ENCODE data around the gene YTHDC2. TPM values are rescaled to one million over a fixed set of nuclear protein-coding genes. Genes with fewer than 3 reads are reported as not detected.

Gene YTHDC2
- total RNA-seq, 2 donors from 2014 or later, result 25.6 to 27.4 TPM

DNA sequence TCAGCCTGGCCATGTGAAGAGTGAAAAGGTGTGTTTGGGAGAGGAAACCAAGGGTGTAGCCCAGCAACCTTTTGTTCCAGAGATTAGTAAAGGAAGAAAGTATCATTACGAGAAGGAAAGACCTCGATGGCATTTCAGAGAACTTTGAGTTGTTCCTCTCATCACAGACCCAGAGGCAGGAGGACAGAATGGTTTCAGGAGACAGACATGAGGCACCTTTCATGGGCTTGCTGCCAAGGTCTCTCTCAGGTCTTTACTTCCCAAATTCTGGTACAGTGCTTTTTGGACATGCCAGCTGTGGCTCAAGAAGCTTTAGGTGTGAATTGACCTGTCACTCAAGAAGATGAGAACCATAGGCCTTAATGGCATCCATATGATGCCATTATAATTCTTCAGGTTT lies 22.5 kb upstream of the YTHDC2 start:
- no peak for TF ChIP-seq CTCF (conservative IDR thresholded peaks at IDR 0.05)
- Histone ChIP-seq H3K27ac (ENCODE audit: low read depth, low read length) (no peak overlapping the region), H3K9me3 (ENCODE audit: control insufficient read depth, low read length) (peaks cover 20% of the 10 kb centered on the region), H3K4me3 (ENCODE audit: low read length) (no peak overlapping the region), H3K36me3 (ENCODE audit: control insufficient read depth, insufficient read depth, low read length) (no peaks in the 10 kb centered on the region), H3K4me1 (ENCODE audit: control insufficient read depth, insufficient read depth, low read length) (no peaks in the 10 kb centered on the region), H3K9ac (ENCODE audit: extremely low read depth, low read length, poor library complexity, severe bottlenecking) (no peak overlapping the region), H3K27me3 (ENCODE audit: control insufficient read depth, insufficient read depth, low read length, poor library complexity, severe bottlenecking) (peaks cover 48% of the 10 kb centered on the region)
- Mint-ChIP-seq H3K4me1 (peaks cover 3% of the 10 kb centered on the region), H3K9me3 (peaks cover 29% of the 10 kb centered on the region), H3K27ac (no peak overlapping the region), H3K4me3 (no peak overlapping the region), H3K36me3 (ENCODE audit: low read depth) (peaks cover 5% of the 10 kb centered on the region), H3K27me3 (ENCODE audit: insufficient read depth) (peaks cover 61% of the 10 kb centered on the region)
- WGBS, 2 experiments (ENCODE audit: insufficient coverage in 1 of 2, insufficient read length in 1 of 2), result 88 to 100% methylated on average over 2 of the region's 2 CpGs
- no peak for DNase-seq

DNA sequence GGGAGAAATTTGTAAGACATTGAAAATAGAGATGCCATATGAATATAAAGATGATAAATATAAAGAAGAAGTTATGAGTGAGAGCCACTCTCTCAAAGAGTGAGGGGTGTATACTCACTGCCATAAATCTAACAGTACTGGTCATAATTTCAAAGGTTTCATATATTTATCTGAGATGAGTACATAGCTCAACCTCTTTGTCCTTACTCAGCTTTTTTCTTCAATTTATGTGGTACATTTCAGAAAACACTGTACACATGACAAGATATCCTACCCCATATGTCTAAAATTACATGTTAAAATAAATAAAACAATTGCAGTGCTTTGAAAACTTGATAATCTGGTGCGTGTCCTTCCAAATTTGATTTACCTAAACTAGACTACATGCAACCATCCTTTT lies 20.0 kb upstream of the YTHDC2 start:
- H3K9me3 Mint-ChIP-seq, result peaks cover 29% of the 10 kb centered on the region
- DNase-seq, result no peak
- WGBS, 2 experiments (ENCODE audit: insufficient coverage in 1 of 2, insufficient read length in 1 of 2), result 89 to 90% methylated on average over 1 of the region's 1 CpG
- Histone ChIP-seq H3K36me3 (ENCODE audit: control insufficient read depth, insufficient read depth, low read length) (no peaks in the 10 kb centered on the region), H3K9ac (ENCODE audit: extremely low read depth, low read length, poor library complexity, severe bottlenecking) (no peak overlapping the region), H3K4me1 (ENCODE audit: control insufficient read depth, insufficient read depth, low read length) (no peaks in the 10 kb centered on the region), H3K9me3 (ENCODE audit: control insufficient read depth, low read length) (peaks cover 20% of the 10 kb centered on the region), H3K27ac (ENCODE audit: low read depth, low read length) (no peak overlapping the region), H3K27me3 (ENCODE audit: control insufficient read depth, insufficient read depth, low read length, poor library complexity, severe bottlenecking) (peaks cover 47% of the 10 kb centered on the region), H3K4me3 (ENCODE audit: low read length) (no peak overlapping the region)
- peaks cover 51% of the 10 kb centered on the region for H3K27me3 Mint-ChIP-seq (ENCODE audit: insufficient read depth)
- no peak overlapping the region for H3K4me3 Mint-ChIP-seq
- no peak overlapping the region for H3K27ac Mint-ChIP-seq
- H3K4me1 Mint-ChIP-seq, result no peaks in the 10 kb centered on the region
- no peak for TF ChIP-seq CTCF (conservative IDR thresholded peaks at IDR 0.05)
- H3K36me3 Mint-ChIP-seq (ENCODE audit: low read depth), result peaks cover 5% of the 10 kb centered on the region

- H3K4me3 ChIP-seq (ENCODE audit: low read length), result no peak overlapping the region
- Mint-ChIP-seq H3K4me1 (no peaks in the 10 kb centered on the region), H3K9me3 (peaks cover 18% of the 10 kb centered on the region), H3K36me3 (ENCODE audit: low read depth) (peaks cover 4% of the 10 kb centered on the region), H3K27me3 (ENCODE audit: insufficient read depth) (peaks cover 42% of the 10 kb centered on the region), H3K27ac (no peak overlapping the region), H3K4me3 (no peak overlapping the region)
- no peak overlapping the region for H3K9ac ChIP-seq (ENCODE audit: extremely low read depth, low read length, poor library complexity, severe bottlenecking)
- peaks cover 7% of the 10 kb centered on the region for H3K9me3 ChIP-seq (ENCODE audit: control insufficient read depth, low read length)
- H3K27ac ChIP-seq (ENCODE audit: low read depth, low read length), result no peak overlapping the region
- DNase-seq, result no peak
- no peak for TF ChIP-seq CTCF (conservative IDR thresholded peaks at IDR 0.05)
- H3K27me3 ChIP-seq (ENCODE audit: control insufficient read depth, insufficient read depth, low read length, poor library complexity, severe bottlenecking), result peaks cover 39% of the 10 kb centered on the region
- 95% methylated on average over 1 of the region's 1 CpG; no CpG with 5 or more reads in 1 of the 2 experiments for WGBS, 2 experiments (ENCODE audit: insufficient coverage in 1 of 2, insufficient read length in 1 of 2)
- H3K36me3 ChIP-seq (ENCODE audit: control insufficient read depth, insufficient read depth, low read length), result no peaks in the 10 kb centered on the region
- H3K4me1 ChIP-seq (ENCODE audit: control insufficient read depth, insufficient read depth, low read length), result no peaks in the 10 kb centered on the region
Measured at GRCh38 chr5:113495422-113495841, 18.1 kb upstream of the YTHDC2 start.
